Osteocyte (in vitro differentiated cells): Measurements from ENCODE around the gene SPTBN4. TPM values are rescaled to one million over a fixed set of nuclear protein-coding genes. Genes with fewer than 3 reads are reported as not detected.
A peak's percentile ranks its signal among the peaks of the same experiment; 100 is the strongest.

Source experiments
- DNase-seq: peaks from one replicate; pipeline ENCODE4 v3.0.0; 2021; ENCODE audit warnings: mixed read lengths; ENCODE audit not compliant: unreplicated experiment; ENCODE audit errors: extremely low spot score
- H3K27ac Mint-ChIP-seq: one replicate; pipeline ENCODE4 v1.8.0; 2021; ENCODE audit warnings: mild to moderate bottlenecking, mixed read lengths; ENCODE audit not compliant: unreplicated experiment
- H3K27me3 Mint-ChIP-seq: one replicate; pipeline ENCODE4 v1.8.0; 2021; ENCODE audit warnings: mixed read lengths; ENCODE audit not compliant: unreplicated experiment
- H3K36me3 Mint-ChIP-seq: one replicate; pipeline ENCODE4 v1.8.0; 2021; ENCODE audit warnings: mixed read lengths; ENCODE audit not compliant: unreplicated experiment
- H3K4me1 Mint-ChIP-seq: one replicate; pipeline ENCODE4 v1.8.0; 2021; ENCODE audit warnings: mixed read lengths; ENCODE audit not compliant: unreplicated experiment
- H3K4me3 Mint-ChIP-seq: one replicate; pipeline ENCODE4 v1.8.0; 2021; ENCODE audit warnings: mild to moderate bottlenecking, moderate library complexity, mixed read lengths; ENCODE audit not compliant: unreplicated experiment
- H3K9me3 Mint-ChIP-seq: one replicate; pipeline ENCODE4 v1.8.0; 2021; ENCODE audit warnings: mixed read lengths; ENCODE audit not compliant: unreplicated experiment
- CTCF ChIP-seq: fragments of 200-600 bp; sonication (generic); IDR thresholded peaks from 2 replicates; pipeline ENCODE4 v1.5.0; 2021; ENCODE audit warnings: antibody characterized with exemption, mild to moderate bottlenecking, moderate library complexity
- total RNA-seq: library from RNA; stranded (reverse); gene quantifications from 2 replicates; pipeline ENCODE4 v1.2.1, GENCODE V29; 2021

The SPTBN4 gene
- total RNA-seq, 1 donor from 2014 or later, result 0.48 TPM

GRCh38 chr19:40547836-40548235 is 81.0 kb downstream of the SPTBN4 start:
- no peak for TF ChIP-seq CTCF
- Mint-ChIP-seq H3K9me3 (no peaks in the 10 kb centered on the region), H3K4me1 (peaks cover 7% of the 10 kb centered on the region), H3K4me3 (no peak overlapping the region), H3K27me3 (peaks cover 49% of the 10 kb centered on the region), H3K36me3 (no peaks in the 10 kb centered on the region), H3K27ac (no peak overlapping the region)
- no peak for DNase-seq

GRCh38 chr19:40549007-40549708 is 82.4 kb downstream of the SPTBN4 start:
- peak; percentile 53 for TF ChIP-seq CTCF
- DNase-seq, result no peak
- Mint-ChIP-seq H3K27me3 (peaks cover 55% of the 10 kb centered on the region), H3K36me3 (no peaks in the 10 kb centered on the region), H3K4me3 (no peak overlapping the region), H3K4me1 (peaks cover 6% of the 10 kb centered on the region), H3K27ac (no peak overlapping the region), H3K9me3 (no peaks in the 10 kb centered on the region)

GRCh38 chr19:40550951-40551350 is 84.2 kb downstream of the SPTBN4 start:
- peaks cover 70% of the 10 kb centered on the region for H3K27me3 Mint-ChIP-seq

GRCh38 chr19:40552848-40553247 is 86.0 kb downstream of the SPTBN4 start:
- Mint-ChIP-seq H3K4me3 (no peak overlapping the region), H3K9me3 (no peaks in the 10 kb centered on the region), H3K4me1 (peaks cover 6% of the 10 kb centered on the region), H3K27me3 (peaks cover 65% of the 10 kb centered on the region), H3K36me3 (no peaks in the 10 kb centered on the region), H3K27ac (no peak overlapping the region)
- no peak for DNase-seq
- no peak for TF ChIP-seq CTCF

More at GRCh38 chr19:40550951-40551350, 84.2 kb downstream of the SPTBN4 start:
- no peaks in the 10 kb centered on the region for H3K9me3 Mint-ChIP-seq
- H3K36me3 Mint-ChIP-seq, result no peaks in the 10 kb centered on the region
- no peak overlapping the region for H3K27ac Mint-ChIP-seq
- TF ChIP-seq CTCF, result no peak
- no peak overlapping the region for H3K4me3 Mint-ChIP-seq
- H3K4me1 Mint-ChIP-seq, result peaks cover 6% of the 10 kb centered on the region
- DNase-seq, result no peak

GRCh38 chr19:40553885-40554857 is 87.4 kb downstream of the SPTBN4 start:
- Mint-ChIP-seq H3K4me3 (no peak overlapping the region), H3K27me3 (peaks cover 58% of the 10 kb centered on the region), H3K4me1 (peaks cover 2% of the 10 kb centered on the region), H3K27ac (no peak overlapping the region), H3K9me3 (no peaks in the 10 kb centered on the region), H3K36me3 (no peaks in the 10 kb centered on the region)
- no peak for TF ChIP-seq CTCF
- DNase-seq, result no peak
